ENCODE data around the gene ZSCAN12. TPM values are rescaled to one million over a fixed set of nuclear protein-coding genes. Genes with fewer than 3 reads are reported as not detected.

Gene ZSCAN12
- total and polyA plus RNA-seq, 2 of the 13 experiments (the other 11 are each of a cell fraction or from before 2014, with no cell fraction given), result 2.8 to 8.9 TPM

- BruUV-seq (replicated peaks), result no TSS peak
These were observed 2.6 kb upstream of the ZSCAN12 start for GRCh38 chr6:28402197-28402596.

More at GRCh38 chr6:28402197-28402596, 2.6 kb upstream of the ZSCAN12 start:
- ChIA-PET CTCF (ENCODE audit: low intra/inter-chr PET ratio, low total read pairs) (no interaction called here), POLR2A (no interaction called here)
- WGBS (ENCODE audit: low lambda C conversion rate), result 52% methylated on average over 2 of the region's 2 CpGs
- Histone ChIP-seq H3K27me3 (ENCODE audit: control insufficient read depth in 1 of 2, insufficient read depth in 2 of 2, low read length in 2 of 2) (no peaks in the 10 kb centered on the region; a peak in 1 of 5 replicates), H3K36me3 (replicated peaks in 1 of 2; ENCODE audit: control insufficient read depth in 1 of 2, insufficient read depth in 2 of 2, low read length in 2 of 2) (peaks cover 1 to 5% of the 10 kb centered on the region in 2 experiments; a peak in 3 of 5 replicates), H4K20me1 (ENCODE audit: insufficient read depth, low read length) (no peaks in the 10 kb centered on the region), H3K79me2 (ENCODE audit: insufficient read depth, low read length) (peaks cover 17% of the 10 kb centered on the region), H3K4me1 (ENCODE audit: insufficient read depth, low read length) (peaks cover 22% of the 10 kb centered on the region), H3K9ac (ENCODE audit: insufficient read depth, low read depth, low read length) (no peak overlapping the region), H3K4me2 (ENCODE audit: low read depth, low read length) (no peak overlapping the region), H3K9me3 (ENCODE audit: low read length) (no peaks in the 10 kb centered on the region), H3K4me3 (replicated peaks in 1 of 3; ENCODE audit: insufficient read depth in 1 of 3, low read depth in 2 of 3, low read length in 3 of 3) (no peak overlapping the region), H3K27ac (ENCODE audit: extremely low read length, insufficient read depth, low read length) (no peak overlapping the region), H2AFZ (ENCODE audit: low read length) (no peak overlapping the region)
- in situ Hi-C loops (cut with HindIII; ENCODE audit: extremely low pct_ligation_motif_present, low pct_unique_long_range_greater_than_20kb) (no loop called here), intact Hi-C loops (cut with micrococcal nuclease; ENCODE audit: unreplicated experiment) (no loop called here)
- ATAC-seq, result no peak
- no peak for DNase-seq (ENCODE audit: low spot score)
- FAIRE-seq, result no peak
- TF ChIP-seq ZNF550 (CRISPR knock-in tag; IDR thresholded peaks at IDR 0.05; ENCODE audit: borderline replicate concordance) (no peak), NFE2L1 (CRISPR knock-in tag; IDR thresholded peaks at IDR 0.05; ENCODE audit: borderline replicate concordance) (no peak), HOXD1 (CRISPR knock-in tag; IDR thresholded peaks at IDR 0.05) (no peak), ATF3 (CRISPR knock-in tag; IDR thresholded peaks at IDR 0.05) (no peak), ZNF207 (IDR thresholded peaks at IDR 0.05; ENCODE audit: borderline replicate concordance) (no peak), RFXANK (CRISPR knock-in tag; IDR thresholded peaks at IDR 0.05) (no peak), SSRP1 (CRISPR knock-in tag; IDR thresholded peaks at IDR 0.05) (no peak), SNAPC5 (CRISPR knock-in tag; IDR thresholded peaks at IDR 0.05; ENCODE audit: borderline replicate concordance) (no peak), ZNF276 (CRISPR knock-in tag; IDR thresholded peaks at IDR 0.05; ENCODE audit: low read depth) (no peak), HBP1 (CRISPR knock-in tag; IDR thresholded peaks at IDR 0.05; ENCODE audit: low read depth) (no peak), ZNF639 (CRISPR knock-in tag; conservative IDR thresholded peaks at IDR 0.05) (no peak), CBFB (CRISPR knock-in tag; IDR thresholded peaks at IDR 0.05) (no peak), ZNF790 (CRISPR knock-in tag; IDR thresholded peaks at IDR 0.05; ENCODE audit: borderline replicate concordance) (no peak), E2F5 (CRISPR knock-in tag; conservative IDR thresholded peaks at IDR 0.05) (no peak)

Data from HepG2 (cell line).